Measurements from ENCODE around the gene ARL8B. TPM values are rescaled to one million over a fixed set of nuclear protein-coding genes. Genes with fewer than 3 reads are reported as not detected.
"Not testable (repeated sequence)": the region's sequence is repeated elsewhere in the genome, so short reads cannot be mapped to it uniquely, and the experiment has no call there.

Gene ARL8B
- 100 to 1,000 TPM in 1 of 2 donors, 10 to 100 TPM in 1; 53.9 to 172 TPM for total RNA-seq
- polyA plus RNA-seq (ENCODE audit: insufficient read length in 2 of 2), result 100 to 1,000 TPM in 1 of 2 donors, 10 to 100 TPM in 1; 96.1 to 114 TPM
- long read RNA-seq, donor 1, transcript ARL8B-201 (7 exons, 3,005 nt), result major isoform, 54 of 73 reads
- long read RNA-seq, donor 1, partial matches to known transcripts, result 16 of 73 reads
- long read RNA-seq, donor 1, other reads (novel, unspliced or antisense), result 0 of 73 reads
- long read RNA-seq, donor 2, transcript ARL8B-201 (7 exons, 3,005 nt), result major isoform, 20 of 34 reads
- long read RNA-seq, donor 2, partial matches to known transcripts, result 13 of 34 reads
- long read RNA-seq, donor 2, other reads (novel, unspliced or antisense), result 0 of 34 reads
- long read RNA-seq, donor 3, transcript ARL8B-201 (7 exons, 3,005 nt), result major isoform, 22 of 33 reads
- long read RNA-seq, donor 3, partial matches to known transcripts, result 11 of 33 reads
- long read RNA-seq, donor 3, other reads (novel, unspliced or antisense), result 0 of 33 reads
- long read RNA-seq, donor 4, transcript ARL8B-201 (7 exons, 3,005 nt), result major isoform, 27 of 34 reads
- long read RNA-seq, donor 4, partial matches to known transcripts, result 5 of 34 reads
- long read RNA-seq, donor 4, other reads (novel, unspliced or antisense), result 0 of 34 reads

DNA sequence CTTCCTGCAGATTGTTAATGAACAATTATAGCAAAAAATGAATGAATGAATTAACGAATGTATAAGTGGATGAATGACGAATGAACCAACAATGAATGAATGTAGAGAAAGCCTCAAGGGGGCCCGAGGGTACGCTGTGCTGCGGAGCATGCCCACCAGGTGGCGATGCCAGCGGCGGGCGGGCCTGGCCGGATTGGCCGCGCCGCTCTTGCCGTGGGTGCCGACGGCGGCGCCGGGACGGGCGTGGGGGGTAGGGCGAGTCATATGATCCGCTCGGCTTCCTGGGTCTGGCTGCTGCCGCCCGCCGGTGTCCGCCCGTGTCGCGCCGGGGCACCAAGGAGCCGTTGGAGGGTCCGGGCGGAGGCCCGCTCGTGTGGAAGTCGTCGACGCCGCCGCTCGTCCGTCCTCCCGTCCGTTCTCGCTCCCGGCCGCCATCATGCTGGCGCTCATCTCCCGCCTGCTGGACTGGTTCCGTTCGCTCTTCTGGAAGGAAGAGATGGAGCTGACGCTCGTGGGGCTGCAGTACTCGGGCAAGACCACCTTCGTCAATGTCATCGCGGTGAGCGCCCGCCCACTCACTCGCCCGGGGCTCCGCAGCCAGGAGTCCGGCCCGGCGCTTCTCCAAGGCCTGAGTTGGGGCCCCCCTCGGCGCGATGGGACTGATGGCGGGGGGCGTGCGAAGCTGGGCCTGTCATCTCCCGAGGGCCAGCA lies at the start of gene ARL8B:
Gene ARL8B (plus strand): TSS at position 263 of the 711 bp plus-strand sequence. CDS start 174 bp downstream, at position 437.
- Histone ChIP-seq H3K27me3 (ENCODE audit: control insufficient read depth, insufficient read depth, low read length) (no peaks in the 10 kb centered on the region), H3K36me3 (ENCODE audit: control insufficient read depth, insufficient read depth, low read length) (no peaks in the 10 kb centered on the region), H3K9me3 (ENCODE audit: control insufficient read depth, insufficient read depth, low read length) (no peaks in the 10 kb centered on the region), H3K27ac (ENCODE audit: low read depth, low read length) (peak within 1 kb of the TSS; percentile 75), H3K4me3 (ENCODE audit: low read depth, low read length) (peak within 1 kb of the TSS; percentile 99), H3K4me1 (ENCODE audit: control insufficient read depth, insufficient read depth, low read length) (peaks cover 15% of the 10 kb centered on the region)
- WGBS (ENCODE audit: insufficient coverage), result under 1% methylated on average over 74 of the region's 74 CpGs
- peak; percentile 62 to 95 (median 77) for DNase-seq (ENCODE audit: low read depth in 4 of 6, low spot score in 6 of 6)

DNA sequence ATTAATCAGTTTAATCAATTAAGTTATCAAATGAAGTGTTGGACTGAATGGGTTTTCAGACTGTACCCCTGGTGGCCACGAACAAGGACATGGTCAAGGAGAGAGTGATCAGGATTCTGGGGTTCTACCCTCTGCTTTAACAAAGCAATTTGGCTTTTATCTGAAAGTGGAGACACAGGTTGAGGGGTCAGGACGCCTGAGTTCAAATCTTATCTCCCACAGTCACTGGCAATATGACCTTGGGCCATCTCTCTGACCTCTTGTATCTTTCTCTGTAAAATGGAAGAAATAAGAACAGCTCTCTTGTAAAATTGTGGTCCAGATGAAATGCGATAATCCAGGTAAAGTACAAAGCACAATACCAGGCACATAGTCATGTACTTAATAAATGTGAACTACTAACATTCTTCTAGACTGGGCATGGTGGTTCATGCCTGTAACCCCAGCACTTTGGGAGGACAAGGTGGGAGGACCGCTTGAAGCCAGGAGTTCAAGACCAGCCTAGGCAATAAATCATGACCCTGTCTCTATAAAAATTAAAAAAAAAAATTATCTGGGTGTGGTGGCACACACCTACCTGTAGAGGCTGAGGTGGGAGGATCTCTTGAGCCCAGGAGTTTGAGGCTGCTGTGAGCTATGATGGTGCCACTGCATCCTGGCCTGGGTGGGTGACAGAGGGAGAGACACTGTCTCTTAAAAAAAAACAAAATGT lies 48.6 kb upstream of the ARL8B start:
- no CpG with 5 or more reads among the region's 4 CpGs for WGBS (ENCODE audit: insufficient coverage)
- no peaks in the 10 kb centered on the region for H3K4me1 ChIP-seq (ENCODE audit: control insufficient read depth, insufficient read depth, low read length)
- H3K27me3 ChIP-seq (ENCODE audit: control insufficient read depth, insufficient read depth, low read length), result no peaks in the 10 kb centered on the region
- no peaks in the 10 kb centered on the region for H3K9me3 ChIP-seq (ENCODE audit: control insufficient read depth, insufficient read depth, low read length)
- no peak overlapping the region for H3K4me3 ChIP-seq (ENCODE audit: low read depth, low read length)
- DNase-seq (ENCODE audit: low read depth in 4 of 6, low spot score in 6 of 6), result no peak
- H3K36me3 ChIP-seq (ENCODE audit: control insufficient read depth, insufficient read depth, low read length), result no peaks in the 10 kb centered on the region
- H3K27ac ChIP-seq (ENCODE audit: low read depth, low read length), result no peak overlapping the region

DNA sequence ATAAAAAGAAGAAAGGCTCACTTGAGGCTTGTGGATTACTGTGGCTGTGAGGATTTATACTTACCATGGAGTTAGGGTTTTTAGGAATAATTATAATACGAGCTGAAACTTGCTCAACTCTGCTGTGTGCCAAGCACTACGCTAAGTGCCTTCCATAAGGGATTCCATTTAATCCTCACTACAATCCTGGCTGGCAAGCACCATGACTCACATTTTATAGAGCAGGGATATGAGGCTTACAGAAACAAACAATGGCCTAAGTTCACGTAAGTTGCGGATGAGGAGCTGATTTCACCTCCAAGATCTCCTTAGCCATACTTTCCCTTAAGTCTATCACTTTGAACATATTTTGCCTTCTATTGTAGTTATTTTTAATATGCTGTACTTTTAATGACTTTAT lies 43.9 kb upstream of the ARL8B start:
- Histone ChIP-seq H3K36me3 (ENCODE audit: control insufficient read depth, insufficient read depth, low read length) (no peaks in the 10 kb centered on the region), H3K4me3 (ENCODE audit: low read depth, low read length) (no peak overlapping the region), H3K9me3 (ENCODE audit: control insufficient read depth, insufficient read depth, low read length) (no peaks in the 10 kb centered on the region), H3K27ac (ENCODE audit: low read depth, low read length) (no peak overlapping the region), H3K4me1 (ENCODE audit: control insufficient read depth, insufficient read depth, low read length) (no peaks in the 10 kb centered on the region), H3K27me3 (ENCODE audit: control insufficient read depth, insufficient read depth, low read length) (no peaks in the 10 kb centered on the region)
- WGBS (ENCODE audit: insufficient coverage), result no CpG with 5 or more reads among the region's 4 CpGs
- no peak for DNase-seq (ENCODE audit: low read depth in 4 of 6, low spot score in 6 of 6)

DNA sequence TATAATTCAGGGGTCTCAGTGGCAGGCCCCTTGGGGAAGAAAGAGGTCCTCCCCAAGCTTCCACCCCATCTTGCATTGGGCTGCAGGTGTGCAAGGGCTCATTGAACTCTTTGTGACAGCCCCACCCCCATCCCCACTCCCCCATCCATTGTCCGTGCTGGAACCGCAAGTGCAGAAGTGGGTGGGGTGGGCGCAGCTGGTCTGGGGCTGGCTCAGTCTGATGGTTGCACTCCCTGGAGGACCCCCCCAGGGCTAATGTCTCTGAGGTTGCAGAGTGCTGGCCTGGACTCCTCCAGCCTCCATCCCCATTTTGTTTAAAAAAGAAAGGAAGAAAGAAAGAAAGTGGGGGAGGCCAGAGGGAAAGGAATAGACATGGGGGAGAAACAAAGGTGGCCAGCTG lies 42.3 kb upstream of the ARL8B start:
- Histone ChIP-seq H3K4me1 (ENCODE audit: control insufficient read depth, insufficient read depth, low read length) (no peaks in the 10 kb centered on the region), H3K27ac (ENCODE audit: low read depth, low read length) (no peak overlapping the region), H3K4me3 (ENCODE audit: low read depth, low read length) (no peak overlapping the region), H3K27me3 (ENCODE audit: control insufficient read depth, insufficient read depth, low read length) (no peaks in the 10 kb centered on the region), H3K9me3 (ENCODE audit: control insufficient read depth, insufficient read depth, low read length) (no peaks in the 10 kb centered on the region), H3K36me3 (ENCODE audit: control insufficient read depth, insufficient read depth, low read length) (no peaks in the 10 kb centered on the region)
- WGBS (ENCODE audit: insufficient coverage), result no CpG with 5 or more reads among the region's 3 CpGs
- no peak for DNase-seq (ENCODE audit: low read depth in 4 of 6, low spot score in 6 of 6)

DNA sequence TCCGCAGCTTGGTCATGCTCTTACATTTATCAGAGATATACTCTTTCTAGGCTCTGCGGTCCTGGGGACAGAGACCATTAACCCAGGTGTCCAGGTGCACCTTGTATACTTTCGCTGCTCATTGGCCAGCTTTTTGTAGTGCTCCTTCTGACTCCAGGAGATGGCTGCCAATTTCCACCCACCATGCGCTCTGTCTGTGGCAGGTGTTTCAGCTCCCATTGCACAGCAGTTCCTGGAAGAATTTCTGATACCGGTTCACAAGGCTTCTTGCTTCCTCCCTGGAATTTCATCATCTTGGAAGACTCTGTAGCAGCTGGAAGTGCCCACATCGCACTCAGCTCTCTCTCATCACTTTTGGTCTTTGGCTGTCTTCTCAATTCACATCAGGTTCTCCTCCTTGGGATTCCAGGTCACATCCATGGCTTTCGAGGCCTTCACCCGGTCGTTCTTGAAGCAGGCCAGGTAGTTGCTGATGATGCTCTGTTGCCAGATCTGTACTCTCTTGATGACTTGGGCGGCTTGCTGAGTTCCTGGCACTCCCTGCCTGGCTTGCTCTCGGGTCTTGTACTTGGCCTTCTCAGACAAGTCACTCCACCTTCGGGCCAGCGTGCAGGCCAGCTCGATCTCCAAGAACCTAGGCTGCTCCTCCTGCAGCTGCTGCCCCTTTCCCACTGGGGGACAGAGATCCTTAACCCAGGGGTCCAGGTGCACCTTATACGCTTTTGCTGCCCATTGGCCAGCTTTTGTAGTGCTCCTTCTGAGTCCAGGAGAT lies 41.1 kb upstream of the ARL8B start:
- WGBS (ENCODE audit: insufficient coverage), result 95% methylated on average over 15 of the region's 15 CpGs
- Histone ChIP-seq H3K4me3 (ENCODE audit: low read depth, low read length) (no peak overlapping the region), H3K27me3 (ENCODE audit: control insufficient read depth, insufficient read depth, low read length) (no peaks in the 10 kb centered on the region), H3K36me3 (ENCODE audit: control insufficient read depth, insufficient read depth, low read length) (no peaks in the 10 kb centered on the region), H3K27ac (ENCODE audit: low read depth, low read length) (no peak overlapping the region), H3K9me3 (ENCODE audit: control insufficient read depth, insufficient read depth, low read length) (no peaks in the 10 kb centered on the region), H3K4me1 (ENCODE audit: control insufficient read depth, insufficient read depth, low read length) (no peaks in the 10 kb centered on the region)
- no peak for DNase-seq (ENCODE audit: low read depth in 4 of 6, low spot score in 6 of 6)

DNA sequence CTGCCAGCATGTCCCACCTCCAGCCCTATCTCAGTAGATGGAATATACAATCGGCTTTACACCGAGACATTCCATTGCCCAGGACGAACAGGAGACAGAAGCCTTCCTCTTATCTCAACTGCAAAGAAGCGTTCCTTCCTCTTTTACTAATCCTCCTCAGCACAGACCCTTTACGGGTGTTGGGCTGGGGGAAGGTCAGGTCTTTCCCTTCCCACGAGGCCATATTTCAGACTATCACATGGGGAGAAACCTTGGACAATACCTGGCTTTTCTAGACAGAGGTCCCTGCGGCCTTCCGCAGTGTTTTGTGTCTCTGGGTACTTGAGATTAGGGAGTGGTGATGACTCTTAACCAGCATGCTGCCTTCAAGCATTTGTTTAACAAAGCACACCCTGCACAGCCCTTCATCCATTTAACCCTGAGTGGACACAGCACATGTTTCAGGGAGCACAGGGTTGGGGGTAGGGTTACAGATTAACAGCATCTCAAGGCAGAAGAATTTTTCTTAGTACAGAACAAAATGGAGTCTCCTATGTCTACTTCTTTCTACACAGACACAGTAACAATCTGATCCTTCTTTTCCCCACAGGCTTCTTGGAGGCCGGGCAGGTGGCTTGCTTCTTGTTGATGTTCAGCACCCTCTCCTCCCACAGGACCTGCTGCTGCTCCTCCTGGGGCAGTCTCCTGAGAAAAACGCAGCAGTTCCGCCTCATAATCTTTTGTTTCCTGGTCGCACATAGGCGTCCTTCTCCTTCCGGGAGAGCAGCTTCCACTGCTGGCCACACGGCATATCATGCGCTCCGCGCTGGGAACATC lies 39.9 kb upstream of the ARL8B start:
- not testable (repeated sequence) for DNase-seq (ENCODE audit: low read depth in 4 of 6, low spot score in 6 of 6); H3K4me1 ChIP-seq (ENCODE audit: control insufficient read depth, insufficient read depth, low read length); H3K9me3 ChIP-seq (ENCODE audit: control insufficient read depth, insufficient read depth, low read length); H3K36me3 ChIP-seq (ENCODE audit: control insufficient read depth, insufficient read depth, low read length); H3K27me3 ChIP-seq (ENCODE audit: control insufficient read depth, insufficient read depth, low read length); H3K27ac ChIP-seq (ENCODE audit: low read depth, low read length); H3K4me3 ChIP-seq (ENCODE audit: low read depth, low read length)
- 92% methylated on average over 10 of the region's 18 CpGs for WGBS (ENCODE audit: insufficient coverage)

DNA sequence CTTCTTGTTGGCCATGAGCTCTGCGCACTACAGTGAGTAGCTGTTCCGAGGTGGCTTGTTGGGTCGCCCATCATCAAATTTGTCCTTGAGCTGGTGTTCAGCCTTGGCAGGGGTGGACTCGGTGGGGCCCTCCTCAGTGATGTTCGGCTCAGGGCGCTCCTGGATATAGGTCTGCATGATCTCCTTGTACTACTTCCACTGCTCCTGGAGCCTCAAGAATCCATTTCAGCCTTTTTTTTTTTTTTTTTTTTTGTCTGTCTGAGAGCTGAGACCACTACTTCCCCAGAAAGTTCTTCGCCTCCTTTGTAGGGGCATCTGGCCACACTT lies 39.3 kb upstream of the ARL8B start:
- no peaks in the 10 kb centered on the region for H3K36me3 ChIP-seq (ENCODE audit: control insufficient read depth, insufficient read depth, low read length)
- no peak overlapping the region for H3K27ac ChIP-seq (ENCODE audit: low read depth, low read length)
- no peak for DNase-seq (ENCODE audit: low read depth in 4 of 6, low spot score in 6 of 6)
- no peaks in the 10 kb centered on the region for H3K27me3 ChIP-seq (ENCODE audit: control insufficient read depth, insufficient read depth, low read length)
- H3K4me1 ChIP-seq (ENCODE audit: control insufficient read depth, insufficient read depth, low read length), result no peaks in the 10 kb centered on the region
- H3K4me3 ChIP-seq (ENCODE audit: low read depth, low read length), result no peak overlapping the region
- H3K9me3 ChIP-seq (ENCODE audit: control insufficient read depth, insufficient read depth, low read length), result no peaks in the 10 kb centered on the region
- 96% methylated on average over 6 of the region's 7 CpGs for WGBS (ENCODE audit: insufficient coverage)

DNA sequence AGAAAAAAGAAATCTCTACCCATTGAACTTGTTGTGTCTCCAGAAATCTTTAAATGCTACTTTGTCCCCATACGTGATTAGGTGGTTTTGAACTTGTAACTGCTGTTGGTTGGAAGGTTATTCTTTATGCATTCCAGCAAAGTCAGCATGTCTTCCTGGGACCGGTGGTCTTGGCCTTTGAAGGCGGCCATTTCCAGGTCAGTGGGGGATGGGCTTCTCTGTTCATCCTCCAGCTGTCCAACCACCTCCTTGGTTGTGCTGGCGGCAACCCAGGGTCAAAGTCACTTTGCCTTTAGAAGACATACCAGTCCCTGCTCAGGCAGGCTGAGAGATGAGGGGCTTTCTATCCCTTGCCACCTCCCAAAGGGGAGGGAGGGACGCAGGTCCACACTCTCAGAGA lies 37.9 kb upstream of the ARL8B start:
- no peak overlapping the region for H3K27ac ChIP-seq (ENCODE audit: low read depth, low read length)
- DNase-seq (ENCODE audit: low read depth in 4 of 6, low spot score in 6 of 6), result no peak
- H3K9me3 ChIP-seq (ENCODE audit: control insufficient read depth, insufficient read depth, low read length), result no peaks in the 10 kb centered on the region
- no peaks in the 10 kb centered on the region for H3K27me3 ChIP-seq (ENCODE audit: control insufficient read depth, insufficient read depth, low read length)
- no peaks in the 10 kb centered on the region for H3K36me3 ChIP-seq (ENCODE audit: control insufficient read depth, insufficient read depth, low read length)
- H3K4me3 ChIP-seq (ENCODE audit: low read depth, low read length), result no peak overlapping the region
- no peaks in the 10 kb centered on the region for H3K4me1 ChIP-seq (ENCODE audit: control insufficient read depth, insufficient read depth, low read length)
- WGBS (ENCODE audit: insufficient coverage), result 95% methylated on average over 3 of the region's 5 CpGs

All from spinal cord (tissue), 10 donors.